ENCODE data around the gene KHDC3L. TPM values are rescaled to one million over a fixed set of nuclear protein-coding genes. Genes with fewer than 3 reads are reported as not detected.

KHDC3L gene
- total RNA-seq, 1 experiment from 2014 or later = not detected

- Histone ChIP-seq H3K27me3 (replicated peaks; ENCODE audit: insufficient read depth, low read depth, low read length, poor library complexity) (no peaks in the 10 kb centered on the region), H3K4me3 (ENCODE audit: low read depth, low read length, poor library complexity, severe bottlenecking) (no peak within 1 kb of the TSS), H3K36me3 (ENCODE audit: insufficient read depth, low read length, poor library complexity, severe bottlenecking) (no peaks in the 10 kb centered on the region), H3K9me3 (ENCODE audit: low read depth, low read length, poor library complexity, severe bottlenecking) (no peaks in the 10 kb centered on the region), H3K4me1 (ENCODE audit: insufficient read depth, low read length, poor library complexity, severe bottlenecking) (no peaks in the 10 kb centered on the region), H3K27ac (ENCODE audit: low read depth, low read length, poor library complexity, severe bottlenecking) (no peak within 1 kb of the TSS)
- intact Hi-C loops (cut with micrococcal nuclease; ENCODE audit: unreplicated experiment) = no loop called here
- no TSS peak for BruUV-seq (replicated peaks)
- no peak for DNase-seq (ENCODE audit: low spot score)
- POLR2A ChIA-PET (ENCODE audit: low non-redundant PET) = no interaction called here
- no peak for TF ChIP-seq CTCF (conservative IDR thresholded peaks at IDR 0.05; ENCODE audit: low read depth, low read length)
- CTCF ChIA-PET = no interaction called here
Measured at GRCh38 chr6:73353636-73354593, 8.5 kb upstream of the KHDC3L start, which contains the start of gene DPPA5. Gene DPPA5 (minus strand): TSS chr6:73354276. CDS start chr6:73354225, 51 bp downstream.

- intact Hi-C loops (cut with micrococcal nuclease; ENCODE audit: unreplicated experiment) = no loop called here
- H3K27me3 ChIP-seq (replicated peaks; ENCODE audit: insufficient read depth, low read depth, low read length, poor library complexity) = no peaks in the 10 kb centered on the region
- POLR2A ChIA-PET (ENCODE audit: low non-redundant PET) = no interaction called here
- H3K9me3 ChIP-seq (ENCODE audit: low read depth, low read length, poor library complexity, severe bottlenecking) = no peaks in the 10 kb centered on the region
- H3K27ac ChIP-seq (ENCODE audit: low read depth, low read length, poor library complexity, severe bottlenecking) = no peak overlapping the region
- no peaks in the 10 kb centered on the region for H3K4me1 ChIP-seq (ENCODE audit: insufficient read depth, low read length, poor library complexity, severe bottlenecking)
- H3K36me3 ChIP-seq (ENCODE audit: insufficient read depth, low read length, poor library complexity, severe bottlenecking) = no peaks in the 10 kb centered on the region
- no peak for DNase-seq (ENCODE audit: low spot score)
- no peak overlapping the region for H3K4me3 ChIP-seq (ENCODE audit: low read depth, low read length, poor library complexity, severe bottlenecking)
- CTCF ChIA-PET = no interaction called here
- TF ChIP-seq EZH2 (IDR thresholded peaks at IDR 0.05; ENCODE audit: borderline replicate concordance, low read depth, low read length, poor library complexity, severe bottlenecking) = no peak
- no peak for TF ChIP-seq CTCF (conservative IDR thresholded peaks at IDR 0.05; ENCODE audit: low read depth, low read length)
- no TSS peak for BruUV-seq (replicated peaks)
Measured at GRCh38 chr6:73362869-73363536, 545 bp downstream of the KHDC3L start.

- no peak for TF ChIP-seq EZH2 (IDR thresholded peaks at IDR 0.05; ENCODE audit: borderline replicate concordance, low read depth, low read length, poor library complexity, severe bottlenecking)
- no peak for TF ChIP-seq CTCF (conservative IDR thresholded peaks at IDR 0.05; ENCODE audit: low read depth, low read length)
- BruUV-seq (replicated peaks) = no TSS peak
- Histone ChIP-seq H3K4me1 (ENCODE audit: insufficient read depth, low read length, poor library complexity, severe bottlenecking) (no peaks in the 10 kb centered on the region), H3K4me3 (ENCODE audit: low read depth, low read length, poor library complexity, severe bottlenecking) (no peak overlapping the region), H3K9me3 (ENCODE audit: low read depth, low read length, poor library complexity, severe bottlenecking) (no peaks in the 10 kb centered on the region), H3K27ac (ENCODE audit: low read depth, low read length, poor library complexity, severe bottlenecking) (no peak overlapping the region), H3K27me3 (replicated peaks; ENCODE audit: insufficient read depth, low read depth, low read length, poor library complexity) (no peaks in the 10 kb centered on the region), H3K36me3 (ENCODE audit: insufficient read depth, low read length, poor library complexity, severe bottlenecking) (no peaks in the 10 kb centered on the region)
- intact Hi-C loops (cut with micrococcal nuclease; ENCODE audit: unreplicated experiment) = no loop called here
- ChIA-PET CTCF (no interaction called here), POLR2A (ENCODE audit: low non-redundant PET) (no interaction called here)
- no peak for DNase-seq (ENCODE audit: low spot score)
Measured at GRCh38 chr6:73363537-73363875, 1.0 kb downstream of the KHDC3L start.
